HCT116 (cell line): ENCODE measurements around the gene HMG20A. TPM values are rescaled to one million over a fixed set of nuclear protein-coding genes. Genes with fewer than 3 reads are reported as not detected.

ENCODE experiments used
- ATAC-seq: fragments of 200-7000 bp; cut with Tn5 transposase; 2 replicates; pipeline ENCODE4 v1.9.1; 2020; ENCODE audit warnings: mild to moderate bottlenecking, moderate library complexity
- BruUV-seq: library from RNA; stranded (reverse); fragments of 400-500 nt; replicated peaks from 2 replicates; lab custom pipeline; 2021; lab: Mats Ljungman, UMichigan
- CTCF ChIA-PET: fragments of 300-600 bp; sonication (Branson Sonifier 250); formaldehyde crosslinking; loops from one replicate; lab custom pipeline; 2021; ENCODE audit warnings: antibody characterized with exemption; lab: Charles Lee
- POLR2A ChIA-PET: fragments of 300-600, 350-600 bp; sonication (Branson Sonifier 250); formaldehyde crosslinking; loops from one replicate; lab custom pipeline; 2021; ENCODE audit warnings: antibody characterized with exemption; lab: Charles Lee
- RAD21 ChIA-PET, 2 experiments: fragments of 300-600 bp; sonication (Branson Sonifier 250); formaldehyde crosslinking; loops; one replicate each; lab custom pipeline; 2023; ENCODE audit warnings: low total read pairs in 2 of 2; ENCODE audit not compliant: uncharacterized antibody in 2 of 2, unreplicated experiment in 2 of 2, low non-redundant PET in 1 of 2; lab: Charles Lee
- DNase-seq: peaks from one replicate; pipeline ENCODE4 v3.0.0-alpha.2; 2010; ENCODE audit warnings: low read depth, low spot score
- H2AFZ ChIP-seq: fragments of 200-600 bp; shearing (Covaris generic), sonication (generic); 2 replicates; pipeline ENCODE4 v1.6.1; 2017; ENCODE audit warnings: low read depth, mixed run types, mixed read lengths, antibody characterized with exemption, low read length; ENCODE audit not compliant: poor library complexity, severe bottlenecking
- H3K27ac ChIP-seq: 2 replicates; pipeline ENCODE4 v1.5.1; 2012; ENCODE audit warnings: low read depth, low read length
- H3K27me3 ChIP-seq: fragments of 200-600 bp; sonication (generic); 2 replicates; pipeline ENCODE4 v1.6.1; 2016; ENCODE audit warnings: mixed run types, low read length, mixed read lengths; ENCODE audit not compliant: insufficient read depth
- H3K36me3 ChIP-seq, 2 experiments: fragments of 200-500 bp in 1 of 2; fragments of 200-600 bp in 1 of 2; sonication (Bioruptor generic) in 1 of 2; sonication (generic) in 1 of 2; 2 replicates each; pipeline versions ENCODE4 v1.5.1 to v1.6.1; 2014 to 2016; ENCODE audit warnings: low read length in 2 of 2, inconsistent platforms in 1 of 2, mixed read lengths in 1 of 2, mixed run types in 1 of 2; ENCODE audit not compliant: insufficient read depth in 2 of 2, control insufficient read depth in 1 of 2
- H3K4me1 ChIP-seq, 2 experiments: fragments of 200-600 bp in 1 of 2; sonication (generic) in 1 of 2; 2 replicates each; pipeline versions ENCODE4 v1.5.1 to v1.6.1; 2012 to 2017; ENCODE audit warnings: low read length in 2 of 2, inconsistent platforms in 1 of 2, mild to moderate bottlenecking in 1 of 2, mixed read lengths in 1 of 2, mixed run types in 1 of 2, moderate library complexity in 1 of 2; ENCODE audit not compliant: insufficient read depth in 2 of 2, control insufficient read depth in 1 of 2
- H3K4me2 ChIP-seq: fragments of 200-600 bp; sonication (generic); 2 replicates; pipeline ENCODE4 v1.6.1; 2017; ENCODE audit warnings: mixed run types, low read length, mixed read lengths
- H3K4me3 ChIP-seq, 2 experiments: fragments of 200-600 bp in 1 of 2; sonication (generic) in 1 of 2; replicated peaks in 1 of 2; 2 replicates each; pipeline ENCODE4 v1.5.1; 2011 to 2016; ENCODE audit warnings: low read length in 2 of 2, control low read depth in 1 of 2, low read depth in 1 of 2, mild to moderate bottlenecking in 1 of 2, mixed read lengths in 1 of 2, mixed run types in 1 of 2
- H3K79me2 ChIP-seq: fragments of 200-600 bp; sonication (generic); 2 replicates; pipeline ENCODE4 v1.6.1; 2017; ENCODE audit warnings: mild to moderate bottlenecking, mixed run types, low read length, moderate library complexity, mixed read lengths; ENCODE audit not compliant: insufficient read depth
- H3K9ac ChIP-seq: fragments of 200-600 bp; sonication (generic); 2 replicates; pipeline ENCODE4 v1.6.1; 2016; ENCODE audit warnings: low read length, mixed read lengths
- H3K9me2 ChIP-seq: fragments of 200-600 bp; sonication (generic), shearing (Covaris generic); 2 replicates; pipeline ENCODE4 v1.6.1; 2017; ENCODE audit warnings: mixed run types, mild to moderate bottlenecking, moderate library complexity; ENCODE audit not compliant: insufficient read depth
- H3K9me3 ChIP-seq, 2 experiments: fragments of 200-500 bp in 1 of 2; fragments of 200-600 bp in 1 of 2; sonication (Bioruptor generic) in 1 of 2; sonication (generic) in 1 of 2; 2 replicates each; pipeline ENCODE4 v1.6.1; 2014 to 2017; ENCODE audit warnings: low read length in 2 of 2, mixed read lengths in 2 of 2, inconsistent platforms in 1 of 2, low read depth in 1 of 2, mild to moderate bottlenecking in 1 of 2, mixed run types in 1 of 2, moderate library complexity in 1 of 2; ENCODE audit not compliant: control insufficient read depth in 1 of 2, insufficient read depth in 1 of 2
- H4K20me1 ChIP-seq: fragments of 200-600 bp; sonication (generic), shearing (Covaris generic); 2 replicates; pipeline ENCODE4 v1.6.1; 2017; ENCODE audit warnings: mixed run types, mild to moderate bottlenecking, moderate library complexity; ENCODE audit not compliant: insufficient read depth
- CBX3 ChIP-seq: IDR thresholded peaks from 2 replicates; pipeline ENCODE4 v1.6.1; 2012; ENCODE audit warnings: low read depth
- EGR1 ChIP-seq: IDR thresholded peaks from 2 replicates; pipeline ENCODE4 v1.6.1; 2012; ENCODE audit warnings: low read depth
- ELF1 ChIP-seq: IDR thresholded peaks from 2 replicates; pipeline ENCODE4 v1.6.1; 2012; ENCODE audit warnings: low read depth, borderline replicate concordance
- EZH2phosphoT487 ChIP-seq: fragments of 200-600 bp; IDR thresholded peaks from 2 replicates; pipeline ENCODE4 v1.6.1; 2018; ENCODE audit warnings: antibody characterized with exemption, borderline replicate concordance
- FOSL1 ChIP-seq: IDR thresholded peaks from 2 replicates; pipeline ENCODE4 v1.6.1; 2012; ENCODE audit warnings: low read depth
- JUND ChIP-seq: IDR thresholded peaks from 2 replicates; pipeline ENCODE4 v1.6.1; 2012
- RAD21 ChIP-seq: IDR thresholded peaks from 2 replicates; pipeline ENCODE4 v1.6.1; 2012; ENCODE audit warnings: low read depth, mild to moderate bottlenecking
- SRF ChIP-seq: IDR thresholded peaks from 2 replicates; pipeline ENCODE4 v1.6.1; 2012; ENCODE audit warnings: low read depth
- TCF7L2 ChIP-seq: IDR thresholded peaks from 2 replicates; pipeline ENCODE4 v1.7.0; 2011; ENCODE audit warnings: borderline replicate concordance, inconsistent platforms; ENCODE audit not compliant: insufficient read depth, insufficient read length; ENCODE audit errors: extremely low read depth
- YY1 ChIP-seq: IDR thresholded peaks from 2 replicates; pipeline ENCODE4 v1.6.1; 2011; ENCODE audit warnings: low read length, low read depth, moderate library complexity, mild to moderate bottlenecking; ENCODE audit not compliant: insufficient replicate concordance; ENCODE audit errors: extremely low read depth
- ZNF274 ChIP-seq: fragments of 200-500 bp; sonication (Bioruptor generic); IDR thresholded peaks from 2 replicates; pipeline ENCODE4 v1.6.1; 2014; ENCODE audit warnings: mild to moderate bottlenecking, low read depth, low read length, inconsistent platforms
- intact Hi-C: fragments of 100-400 bp; cut with micrococcal nuclease; formaldehyde crosslinking; loops from 2 replicates; pipeline ENCODE4 v1.10.0; 2022
- total RNA-seq: library from RNA; stranded (reverse); gene quantifications from one replicate; pipeline ENCODE4 v1.2.1, GENCODE V29; 2021; ENCODE audit not compliant: unreplicated experiment
- TF ChIP-seq, protein P1 (sequence below): IDR thresholded peaks from 2 replicates; pipeline ENCODE4 v1.6.1; 2012

Gene HMG20A
- total RNA-seq, 1 experiment from 2014 or later = 37.7 TPM

DNA sequence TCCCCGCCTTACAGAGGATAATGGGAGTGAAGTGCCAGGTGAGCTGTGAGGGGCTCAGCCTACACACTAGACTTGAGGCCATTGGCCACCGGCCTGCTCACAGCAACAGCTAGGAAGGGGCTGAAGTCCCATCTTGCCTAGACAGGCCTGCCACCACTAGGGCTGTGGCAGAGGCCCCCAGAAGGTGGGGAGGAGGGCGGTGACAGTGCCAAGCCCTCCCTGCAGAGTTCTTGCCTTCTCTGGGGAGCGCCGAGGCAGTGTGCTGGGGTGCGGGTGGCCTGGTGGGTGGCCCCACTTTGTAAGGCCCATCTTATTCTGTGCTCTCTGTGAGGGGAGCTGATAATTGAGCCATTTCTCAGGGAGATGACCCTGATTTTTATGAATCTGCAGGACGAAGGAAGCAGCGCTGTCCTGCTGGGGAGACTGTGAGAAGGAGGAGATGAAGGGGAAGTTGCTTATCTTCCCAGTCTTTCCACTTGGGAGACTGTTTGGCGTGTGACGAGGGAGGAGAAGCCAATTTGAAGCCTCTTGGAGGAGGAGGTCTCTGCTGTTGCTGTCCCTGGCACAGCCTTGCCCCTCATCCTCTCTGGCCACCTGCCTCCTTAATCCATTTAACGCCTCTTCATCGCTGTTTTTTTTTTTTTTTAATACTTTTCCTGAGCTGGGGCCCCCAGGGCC, 107.7 kb downstream of the HMG20A start:
- RAD21 ChIA-PET = no interaction called here
- POLR2A ChIA-PET = no interaction called here
- no peaks in the 10 kb centered on the region for H3K79me2 ChIP-seq
- no peaks in the 10 kb centered on the region for H3K36me3 ChIP-seq
- no peak overlapping the region for H3K4me3 ChIP-seq
- H3K9me3 ChIP-seq = no peaks in the 10 kb centered on the region
- H2AFZ ChIP-seq = no peak overlapping the region
- CTCF ChIA-PET = interaction anchor here (2.5 kb wide), 1 partner anchor 15 kb away, joined by 12 read pairs; no protein-coding TSS in a partner anchor
- peaks cover 8 to 9% of the 10 kb centered on the region in 2 experiments; a peak in 3 of 4 replicates for H3K4me1 ChIP-seq
- H3K9me2 ChIP-seq = no peaks in the 10 kb centered on the region
- no peak overlapping the region for H3K9ac ChIP-seq
- intact Hi-C loops = no loop called here
- BruUV-seq = no TSS peak
- no peak overlapping the region for H3K27ac ChIP-seq
- H3K4me2 ChIP-seq = no peak overlapping the region
- no peak for TF ChIP-seq RAD21
- TF ChIP-seq, protein P1, sequence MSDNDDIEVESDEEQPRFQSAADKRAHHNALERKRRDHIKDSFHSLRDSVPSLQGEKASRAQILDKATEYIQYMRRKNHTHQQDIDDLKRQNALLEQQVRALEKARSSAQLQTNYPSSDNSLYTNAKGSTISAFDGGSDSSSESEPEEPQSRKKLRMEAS = no peak
- no peak for TF ChIP-seq TCF7L2
- TF ChIP-seq ELF1 = no peak
- no peak for TF ChIP-seq EGR1
- no peak for TF ChIP-seq EZH2phosphoT487
- TF ChIP-seq ZNF274 = no peak
- no peak for TF ChIP-seq YY1
- no peak for TF ChIP-seq SRF
- no peak for TF ChIP-seq FOSL1
- no peak for TF ChIP-seq CBX3
- TF ChIP-seq JUND = no peak
- peak; percentile 26; the same call in 1 of the 2 replicates for ATAC-seq
- DNase-seq = no peak
- H3K27me3 ChIP-seq = peaks cover 4% of the 10 kb centered on the region; the same call in 1 of the 2 replicates
- H4K20me1 ChIP-seq = no peaks in the 10 kb centered on the region
